ENCODE results near the gene KLHL3.
A peak's percentile ranks its signal among the peaks of the same experiment; 100 is the strongest.

KLHL3 gene

GRCh38 chr5:137741718-137742117 lies 5.8 kb upstream of the KLHL3 start:
- no peak for DNase-seq

GRCh38 chr5:137739737-137740136 lies 3.8 kb upstream of the KLHL3 start:
- no peak for DNase-seq

DNA sequence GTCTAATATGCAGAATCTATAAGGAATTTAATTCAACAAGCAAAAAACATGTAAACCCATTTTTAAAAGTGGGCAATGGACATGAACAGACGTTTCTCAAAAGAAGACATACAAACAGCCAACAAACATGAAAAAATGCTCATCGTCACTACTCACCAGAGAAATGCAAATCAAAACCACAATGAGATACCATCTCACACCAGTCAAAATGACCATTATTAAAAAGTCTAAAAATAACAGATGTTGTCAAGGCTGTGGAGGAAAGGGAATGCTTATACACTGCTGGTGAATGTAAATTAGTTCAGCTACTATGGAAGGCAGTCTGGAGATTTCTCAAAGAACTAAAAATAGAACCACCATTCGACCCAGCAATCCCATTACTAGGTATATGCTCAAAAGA lies 3.1 kb upstream of the KLHL3 start:
- no peak for DNase-seq

DNA sequence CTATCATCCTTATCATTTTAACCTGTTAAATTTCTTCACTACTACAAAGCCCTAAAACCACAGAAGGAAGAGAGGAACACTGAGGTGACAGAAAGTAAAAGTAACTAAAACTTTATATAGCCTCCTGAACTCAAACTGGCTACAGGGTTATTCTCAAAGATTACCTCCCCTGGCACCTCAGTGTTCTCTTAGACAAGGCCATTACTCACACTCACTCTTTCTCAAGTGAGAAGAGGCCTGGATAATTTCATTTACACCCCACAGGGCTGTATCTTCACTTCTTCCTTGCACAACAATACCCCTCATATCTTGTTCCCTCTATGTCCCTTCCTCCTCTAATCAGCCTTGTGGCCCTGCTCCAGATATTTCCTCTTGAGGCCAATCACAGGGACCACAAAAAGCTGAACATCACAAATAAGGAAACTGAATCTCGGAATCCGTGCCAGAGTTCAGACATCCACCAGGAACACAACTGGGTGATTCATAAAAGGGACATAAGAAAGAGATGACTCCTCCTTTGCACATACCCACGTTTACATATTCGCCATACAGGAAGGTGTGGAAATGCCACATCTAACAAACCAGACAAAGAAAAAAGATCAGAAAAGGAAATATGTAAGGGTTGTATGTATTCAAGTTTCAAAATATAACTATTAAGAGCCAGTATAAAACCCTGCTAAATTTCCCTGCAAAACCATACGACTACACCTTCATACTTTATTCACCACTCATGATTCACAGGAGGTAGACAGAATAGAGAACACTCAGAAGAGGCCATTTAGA lies 1.7 kb upstream of the KLHL3 start:
- DNase-seq = no peak

- no peak for DNase-seq
Observed at GRCh38 chr5:137736496-137736895, 607 bp upstream of the KLHL3 start.

GRCh38 chr5:137734962-137735554 lies 831 bp downstream of the KLHL3 start:
- peak; percentile 66 for DNase-seq

- DNase-seq = peak; percentile 61
Observed at GRCh38 chr5:137734331-137734730, 1.6 kb downstream of the KLHL3 start.

DNA sequence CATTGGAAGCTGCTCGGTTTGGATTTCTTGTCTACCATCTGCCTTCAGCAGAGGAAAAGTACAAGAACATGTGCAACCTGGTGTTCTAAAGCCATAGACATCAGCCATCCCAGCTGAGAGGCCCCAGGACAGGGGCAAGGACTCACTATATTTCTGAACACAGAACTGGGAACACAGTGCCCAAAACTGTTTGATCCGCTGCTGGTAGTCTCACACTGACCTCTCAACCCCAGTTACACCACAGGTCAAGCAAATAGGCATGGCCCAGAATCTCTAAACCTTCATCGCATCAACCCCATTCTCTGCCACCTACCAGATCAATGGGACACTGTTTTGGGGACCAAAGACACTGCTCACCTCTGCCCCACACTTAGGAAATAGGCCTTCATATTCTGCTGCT lies 2.0 kb downstream of the KLHL3 start:
- no peak for DNase-seq

DNA sequence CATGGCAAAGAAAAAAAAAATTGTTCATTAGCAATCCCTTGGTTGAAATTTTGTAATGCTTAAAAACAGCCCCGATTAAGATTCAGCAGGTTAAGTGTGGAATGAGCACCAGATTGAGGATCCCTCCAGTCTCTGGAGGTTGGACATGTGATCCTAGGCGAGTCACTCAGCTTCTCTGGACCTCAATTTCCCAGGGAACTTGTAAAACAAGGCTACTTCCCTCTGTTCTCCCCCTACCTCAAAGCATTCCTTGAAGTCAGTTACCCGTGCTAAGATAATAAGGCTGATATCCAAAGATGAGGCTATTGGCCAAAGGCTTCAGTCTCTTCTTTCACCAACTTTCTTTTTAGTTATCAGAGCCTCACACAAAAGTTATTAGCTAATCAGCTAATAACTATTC lies 2.9 kb downstream of the KLHL3 start:
- no peak for DNase-seq

DNA sequence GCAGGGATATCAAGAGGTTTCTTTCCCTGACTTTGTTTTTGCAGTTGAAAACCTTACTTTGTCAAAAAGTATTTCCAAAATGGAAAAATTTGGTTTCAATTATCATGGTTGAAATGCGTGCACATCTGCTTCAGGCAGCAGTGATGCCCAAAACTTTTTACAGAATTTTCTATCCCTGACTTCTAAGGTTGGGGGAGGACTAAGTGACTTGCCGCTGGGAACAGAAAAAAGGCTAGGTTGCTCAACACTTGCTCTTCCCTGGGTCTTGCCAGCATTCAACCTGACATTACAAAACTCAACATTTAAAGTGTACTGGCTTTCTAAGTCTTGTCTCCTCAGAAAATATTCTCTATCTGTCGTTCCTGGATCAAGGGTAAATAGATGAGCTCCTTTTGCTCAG lies 4.7 kb downstream of the KLHL3 start:
- no peak for DNase-seq

GRCh38 chr5:137730336-137730735 lies 5.6 kb downstream of the KLHL3 start:
- DNase-seq = no peak

DNA sequence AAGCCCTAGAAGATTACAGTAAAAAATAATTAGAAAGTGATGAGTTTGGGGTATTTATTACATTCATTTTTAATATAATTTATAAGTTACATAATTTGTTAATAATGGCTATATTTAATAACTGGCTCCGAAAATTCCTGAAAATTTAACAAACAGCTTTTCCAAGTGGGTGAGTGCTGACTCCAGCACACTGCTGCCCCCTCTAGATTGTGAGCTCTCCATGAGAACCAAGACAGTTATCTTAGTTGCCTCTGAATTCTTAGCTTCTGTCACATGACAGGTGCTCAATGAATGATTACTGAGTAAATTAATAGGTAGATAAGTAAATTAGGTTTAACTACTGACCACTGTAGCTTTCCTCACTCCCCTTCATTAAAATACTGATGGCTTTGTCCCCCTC lies 7.8 kb downstream of the KLHL3 start:
- no peak for DNase-seq

- DNase-seq = no peak
Observed at GRCh38 chr5:137727623-137728022, 8.3 kb downstream of the KLHL3 start.

GRCh38 chr5:137724251-137724650 lies 11.6 kb downstream of the KLHL3 start:
- no peak for DNase-seq

DNA sequence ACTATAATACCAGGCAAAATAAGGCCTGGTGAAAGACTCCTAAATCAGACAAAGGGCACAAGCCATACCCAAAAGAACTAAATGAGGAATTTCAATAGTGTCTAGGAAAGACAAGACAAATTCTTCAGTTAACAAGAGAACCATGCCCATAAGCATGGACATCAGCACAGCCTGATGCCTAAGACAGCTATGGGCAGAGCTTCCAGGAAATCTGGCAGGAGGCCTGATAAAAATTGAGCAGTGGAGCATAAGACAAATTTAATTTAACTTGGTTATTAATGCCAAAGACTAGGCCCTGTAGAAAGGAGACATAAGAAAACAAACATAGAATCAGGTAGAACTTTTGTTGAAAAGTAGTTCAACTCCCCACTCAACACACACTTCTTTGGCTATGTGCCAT lies 17.3 kb downstream of the KLHL3 start:
- no peak for DNase-seq

DNA sequence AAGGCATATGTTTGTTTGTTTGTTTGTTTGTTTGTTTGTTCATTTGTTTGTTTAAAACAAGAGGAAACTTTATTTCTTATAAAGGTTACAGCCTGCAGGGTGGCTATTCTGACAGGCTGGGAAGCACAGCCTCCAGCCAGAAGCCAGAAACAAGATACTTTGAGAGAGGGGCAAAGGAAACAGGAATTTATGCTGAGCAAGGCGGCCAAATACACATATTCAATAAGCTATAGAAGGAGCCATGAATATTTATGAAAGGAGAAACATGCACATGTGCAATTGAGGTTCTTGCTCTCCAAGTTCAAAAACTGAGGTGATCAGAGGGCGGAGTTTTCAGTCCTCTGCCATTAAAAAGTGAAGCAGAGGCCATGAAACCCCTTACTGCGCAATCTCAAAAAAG lies 19.6 kb downstream of the KLHL3 start:
- no peak for DNase-seq

DNA sequence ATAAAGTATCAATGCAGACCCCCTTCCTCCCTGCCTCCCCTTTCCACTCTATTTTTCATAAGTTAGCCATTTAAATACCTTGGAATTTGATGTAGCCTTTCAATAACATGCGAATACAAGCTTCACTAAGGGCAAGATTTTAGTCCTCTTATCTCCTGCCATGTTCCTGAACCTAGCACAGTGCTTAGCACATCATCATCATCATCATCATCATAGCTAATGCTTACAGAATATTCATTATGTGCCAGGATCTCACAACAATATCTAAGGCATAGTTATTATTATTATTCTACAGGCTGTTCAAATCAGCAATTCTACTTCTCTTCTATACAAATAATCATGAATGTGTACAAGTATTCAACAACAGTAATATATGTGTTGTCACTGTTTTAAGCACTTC lies 20.4 kb downstream of the KLHL3 start:
- DNase-seq = no peak

GRCh38 chr5:137714946-137715345 lies 20.9 kb downstream of the KLHL3 start:
- DNase-seq = no peak

- no peak for DNase-seq
Observed at GRCh38 chr5:137714494-137714893, 21.4 kb downstream of the KLHL3 start.

- DNase-seq = no peak
Observed at GRCh38 chr5:137712139-137712667, 23.7 kb downstream of the KLHL3 start.

GRCh38 chr5:137710086-137710485 lies 25.8 kb downstream of the KLHL3 start:
- no peak for DNase-seq

DNA sequence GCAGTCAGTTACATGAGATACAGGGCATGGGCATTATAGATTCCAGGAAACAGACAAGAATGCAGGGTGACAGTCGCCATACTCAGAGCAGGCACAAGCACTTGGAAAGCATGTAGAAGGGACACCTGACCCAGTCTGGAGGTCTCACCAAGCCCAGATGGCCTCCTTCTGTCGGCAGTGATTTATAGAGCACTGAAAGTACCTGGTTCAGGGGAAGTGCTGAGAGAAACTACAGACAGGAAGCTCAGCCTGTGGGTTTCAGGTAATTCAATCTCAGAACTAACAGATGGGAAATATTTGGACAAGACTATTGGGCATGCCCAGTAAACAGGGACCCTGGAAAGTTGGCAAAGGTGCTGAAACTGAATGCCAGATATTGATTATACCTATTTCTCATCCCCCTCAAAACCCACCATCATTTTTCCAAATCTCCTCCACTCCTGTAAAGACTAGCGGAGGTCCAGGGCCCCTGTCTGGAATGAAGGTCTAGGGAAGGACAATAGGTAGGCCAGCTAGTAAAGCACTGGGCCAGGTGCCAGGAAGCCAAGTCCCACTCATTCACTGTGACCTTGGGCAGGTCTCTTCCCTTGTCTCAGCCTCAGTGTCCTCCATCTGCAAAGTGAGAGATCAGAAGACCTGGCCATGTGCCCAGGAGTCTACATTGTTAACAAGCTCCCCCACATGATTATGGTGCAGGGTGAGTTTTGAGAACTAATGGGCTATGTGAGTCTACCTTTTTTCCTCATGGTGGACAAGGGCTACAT lies 26.9 kb downstream of the KLHL3 start:
- no peak for DNase-seq

- DNase-seq = no peak
Observed at GRCh38 chr5:137708062-137708461, 27.8 kb downstream of the KLHL3 start.

GRCh38 chr5:137706841-137707240 lies 29.0 kb downstream of the KLHL3 start:
- no peak for DNase-seq
